A549 (cell line): ENCODE results near the gene POLR3H. TPM values are rescaled to one million over a fixed set of nuclear protein-coding genes. Genes with fewer than 3 reads are reported as not detected.

Experiments used
- ATAC-seq, 2 experiments: fragments of 200-7000 bp in 1 of 2; fragments of >200 bp in 1 of 2; cut with Nextera tagmentation in 1 of 2; cut with Tn5 transposase in 1 of 2; 3 replicates each; pipeline versions ENCODE4 v1.8.0 to v1.9.1; 2018 to 2020; ENCODE audit warnings: mild to moderate bottlenecking in 1 of 2, moderate library complexity in 1 of 2
- CTCF ChIA-PET: fragments of 300-600 bp; sonication (Branson Sonifier 250); formaldehyde crosslinking; extraction: SDS; loops from one replicate; lab custom pipeline; 2021; ENCODE audit warnings: antibody characterized with exemption, inconsistent platforms; lab: Yijun Ruan, JAX
- POLR2A ChIA-PET: fragments of 350-600 bp; formaldehyde crosslinking; extraction: SDS; loops from one replicate; lab custom pipeline; 2021; ENCODE audit warnings: antibody characterized with exemption, inconsistent platforms; lab: Yijun Ruan, JAX
- DNase-seq, 2 experiments: peaks; one replicate each; pipeline versions ENCODE4 v3.0.0 to v3.0.0-alpha.2; 2011 to 2016; ENCODE audit warnings: low read depth in 1 of 2, low spot score in 1 of 2
- FAIRE-seq: peaks from 2 replicates; lab custom pipeline; 2011; peaks lifted over from hg19 to GRCh38; lab: Jason Lieb, UNC
- H3K27ac ChIP-seq, 2 experiments: fragments of >200 bp; sonication (Bioruptor Twin); formaldehyde crosslinking; 3 replicates each; pipeline ENCODE4 v1.5.1; 2016 to 2017
- H3K4me1 ChIP-seq: fragments of >200 bp; sonication (Bioruptor Twin); formaldehyde crosslinking; 3 replicates; pipeline ENCODE4 v1.6.1; 2016
- H3K4me2 ChIP-seq: fragments of >200 bp; sonication (Bioruptor Twin); formaldehyde crosslinking; 3 replicates; pipeline ENCODE4 v1.6.1; 2016
- H3K4me3 ChIP-seq: fragments of >200 bp; sonication (Bioruptor Twin); formaldehyde crosslinking; 3 replicates; pipeline ENCODE4 v1.5.1; 2016
- H3K9me3 ChIP-seq: fragments of >200 bp; sonication (Bioruptor Twin); formaldehyde crosslinking; 3 replicates; pipeline ENCODE4 v1.6.1; 2016
- CBX8 ChIP-seq: fragments of 200-600 bp; sonication (generic); IDR thresholded peaks from 2 replicates; pipeline ENCODE4 v1.6.1; 2016
- CHD2 ChIP-seq: fragments of 150-350 bp; IDR thresholded peaks from 2 replicates; pipeline ENCODE4 v1.6.1; 2014; ENCODE audit warnings: low read length; ENCODE audit not compliant: partially characterized antibody
- EHMT2 ChIP-seq: fragments of 200-600 bp; sonication (generic); IDR thresholded peaks from 2 replicates; pipeline ENCODE4 v1.6.1; 2016; ENCODE audit warnings: antibody characterized with exemption, low read depth, mild to moderate bottlenecking, moderate library complexity
- EP300 ChIP-seq, 2 experiments: fragments of >200 bp; sonication (Bioruptor Twin); formaldehyde crosslinking; IDR thresholded peaks; 2 replicates in 1 of 2; 3 replicates in 1 of 2; pipeline ENCODE4 v1.6.1; 2016 to 2017
- ESRRA ChIP-seq: fragments of 150-350 bp; IDR thresholded peaks from 2 replicates; pipeline ENCODE4 v1.6.1; 2014; ENCODE audit warnings: mild to moderate bottlenecking, low read length, borderline replicate concordance
- FOSB ChIP-seq: fragments of 250-450 bp; sonication (Bioruptor Pico); IDR thresholded peaks from 2 replicates; pipeline ENCODE4 v1.5.0; 2020; ENCODE audit warnings: mild to moderate bottlenecking, moderate library complexity
- FOSL2 ChIP-seq, 2 experiments: fragments of 450-650 bp in 1 of 2; fragments of >200 bp in 1 of 2; sonication (Bioruptor Twin) in 1 of 2; formaldehyde crosslinking; IDR thresholded peaks; 2 replicates each; pipeline versions ENCODE4 v1.5.0 to v1.6.1; 2016 to 2020; ENCODE audit warnings: mild to moderate bottlenecking in 1 of 2, moderate library complexity in 1 of 2
- FOXS1 ChIP-seq: fragments of 250-450 bp; sonication (Bioruptor Pico); IDR thresholded peaks from 2 replicates; pipeline ENCODE4 v1.5.0; 2020; ENCODE audit warnings: mild to moderate bottlenecking, moderate library complexity
- GATA3 ChIP-seq: IDR thresholded peaks from 2 replicates; pipeline ENCODE4 v1.6.1; 2012; ENCODE audit warnings: borderline replicate concordance
- HDAC2 ChIP-seq: fragments of 200-600 bp; sonication (generic); IDR thresholded peaks from 2 replicates; pipeline ENCODE4 v1.6.1; 2016
- HES2 ChIP-seq: fragments of >200 bp; sonication (Bioruptor Twin); formaldehyde crosslinking; IDR thresholded peaks from 2 replicates; pipeline ENCODE4 v1.6.1; 2016
- HOXB13 ChIP-seq: fragments of 250-450 bp; sonication (Bioruptor Pico); IDR thresholded peaks from 2 replicates; pipeline ENCODE4 v1.5.0; 2020; ENCODE audit warnings: low read depth, mild to moderate bottlenecking, moderate library complexity
- HOXB5 ChIP-seq: fragments of 250-450 bp; sonication (Bioruptor Pico); IDR thresholded peaks from 2 replicates; pipeline ENCODE4 v1.5.0; 2020; ENCODE audit warnings: mild to moderate bottlenecking, moderate library complexity
- JUN ChIP-seq, 2 experiments: fragments of >200 bp; sonication (Bioruptor Twin); formaldehyde crosslinking; IDR thresholded peaks; 2 replicates in 1 of 2; 3 replicates in 1 of 2; pipeline ENCODE4 v1.6.1; 2016 to 2017
- JUNB ChIP-seq: fragments of >200 bp; sonication (Bioruptor Twin); formaldehyde crosslinking; IDR thresholded peaks from 2 replicates; pipeline ENCODE4 v1.6.1; 2016
- NPAS2 ChIP-seq: fragments of 250-450 bp; sonication (Bioruptor Pico); IDR thresholded peaks from 2 replicates; pipeline ENCODE4 v1.8.0; 2022; ENCODE audit warnings: mild to moderate bottlenecking, moderate library complexity, borderline replicate concordance
- NR3C1 ChIP-seq: fragments of >200 bp; sonication (Bioruptor Twin); formaldehyde crosslinking; IDR thresholded peaks from 3 replicates; pipeline ENCODE4 v1.6.1; 2017
- PBX3 ChIP-seq: IDR thresholded peaks from 2 replicates; pipeline ENCODE4 v1.6.1; 2012
- POLR2A ChIP-seq: IDR thresholded peaks from 2 replicates; pipeline ENCODE4 v1.6.1; 2012; ENCODE audit warnings: mild to moderate bottlenecking, low read length
- SREBF2 ChIP-seq: fragments of 450-650 bp; IDR thresholded peaks from 2 replicates; pipeline ENCODE4 v1.6.1; 2014; ENCODE audit warnings: mild to moderate bottlenecking, moderate library complexity
- TFCP2L1 ChIP-seq: fragments of 250-450 bp; sonication (Bioruptor Pico); IDR thresholded peaks from 2 replicates; pipeline ENCODE4 v1.5.0; 2021; ENCODE audit warnings: mild to moderate bottlenecking
- ZC3H11A ChIP-seq: fragments of 450-650 bp; IDR thresholded peaks from 2 replicates; pipeline ENCODE4 v1.6.1; 2014; ENCODE audit warnings: antibody characterized with exemption, mild to moderate bottlenecking
- ZNF302 ChIP-seq: fragments of 250-450 bp; sonication (Bioruptor Pico); IDR thresholded peaks from 2 replicates; pipeline ENCODE4 v1.9.0; 2021; ENCODE audit warnings: inconsistent platforms, mild to moderate bottlenecking, moderate library complexity
- ZSCAN20 ChIP-seq: fragments of 250-450 bp; sonication (Bioruptor Pico); IDR thresholded peaks from 2 replicates; pipeline ENCODE4 v1.8.0; 2022; ENCODE audit warnings: mild to moderate bottlenecking, moderate library complexity
- WGBS: methylation state at CpG from one replicate; pipeline ENCODE4 v1.1.6; 2017; ENCODE audit errors: missing lambda C conversion rate; 5-methylcytosine and 5-hydroxymethylcytosine counted together
- polyA plus RNA-seq, 4 experiments: library from polyadenylated mRNA; depleted of rRNA in 3 of 4; stranded (reverse); fragments of >200 nt; fragmentation: RNase III in 1 of 4; extraction: RNeasy Plus Mini Kit Qiagen cat#74134 plus additional on column Dnase treatment in 1 of 4; gene quantifications; 2 replicates in 3 of 4; 3 replicates in 1 of 4; pipeline ENCODE4 v1.2.3, GENCODE V29; 2011 to 2017
- TF ChIP-seq, protein P1 (sequence below): IDR thresholded peaks from 2 replicates; pipeline ENCODE4 v1.6.1; 2012; ENCODE audit warnings: low read depth, borderline replicate concordance

POLR3H gene
- polyA plus RNA-seq, 2 of the 4 experiments (the other 2 are of a cell fraction) = 24.5 to 27.7 TPM

DNA sequence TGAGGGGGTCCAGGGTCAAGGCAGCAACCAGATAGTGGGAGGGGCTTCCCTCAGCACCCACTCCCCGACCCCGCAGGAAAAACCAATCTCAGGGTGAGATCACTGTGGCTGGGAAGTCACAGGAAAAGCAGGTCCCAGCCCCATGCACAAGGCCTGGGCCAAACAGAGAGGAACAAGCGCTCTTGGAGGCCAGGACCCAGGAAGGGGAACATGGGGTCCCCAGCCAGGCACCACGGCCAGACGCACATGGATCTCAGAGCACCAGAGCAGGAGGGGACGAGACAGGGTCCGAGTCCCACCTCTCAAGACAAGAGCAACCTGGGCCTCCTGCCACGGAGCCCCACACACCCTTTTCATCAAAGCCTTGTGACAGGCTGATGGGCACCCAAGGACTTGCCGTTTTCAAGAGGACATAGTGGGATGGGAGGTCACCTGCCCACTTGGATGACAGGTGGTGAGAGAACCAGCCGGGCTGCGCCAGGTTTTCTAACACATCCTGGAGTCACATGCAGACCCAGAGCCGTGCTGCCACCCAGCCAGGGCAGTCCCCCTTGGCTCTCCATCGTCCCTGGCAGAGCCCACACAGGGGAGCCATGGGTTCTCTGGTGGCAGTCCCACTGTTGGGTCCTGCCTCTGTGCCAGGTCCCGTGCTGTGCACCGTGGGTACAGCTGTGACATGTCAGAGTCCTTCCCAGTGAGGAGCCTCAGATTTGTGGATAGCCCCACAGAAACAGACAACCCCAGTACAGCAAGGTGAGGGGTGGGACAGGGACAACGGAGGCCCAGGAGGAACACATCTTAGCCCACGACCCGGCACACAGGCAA lies 13.2 kb downstream of the POLR3H start:
- 96% methylated on average over 7 of the region's 18 CpGs for WGBS
- ChIA-PET CTCF (interaction anchor here (1.0 to 6.3 kb wide), 4 partner anchors 15 to 129 kb away, joined by 3 to 69 read pairs (median 11); no protein-coding TSS in a partner anchor), POLR2A (no interaction called here)
- no peak for DNase-seq
- no peaks in the 10 kb centered on the region for H3K9me3 ChIP-seq
- no peak overlapping the region for H3K27ac ChIP-seq
- ATAC-seq = no peak
- no peak overlapping the region for H3K4me3 ChIP-seq
- H3K4me1 ChIP-seq = no peaks in the 10 kb centered on the region
- FAIRE-seq = no peak
- TF ChIP-seq CHD2 (no peak), HDAC2 (no peak), EP300 (IDR thresholded peaks at IDR 0.05) (no peak), NR3C1 (no peak), ZC3H11A (no peak), NPAS2 (no peak), JUN (IDR thresholded peaks at IDR 0.05) (no peak), HOXB5 (CRISPR knock-in tag) (no peak), HOXB13 (no peak), EHMT2 (no peak), ESRRA (no peak), POLR2A (no peak), FOXS1 (no peak), ZSCAN20 (CRISPR knock-in tag) (no peak), ZNF302 (no peak), FOSL2 (IDR thresholded peaks at IDR 0.05) (no peak), FOSL2 (CRISPR knock-in tag; IDR thresholded peaks at IDR 0.05) (no peak), HES2 (no peak), GATA3 (no peak)
- TF ChIP-seq, all 56 proteins: peak for 0
- no peak overlapping the region for H3K4me2 ChIP-seq

DNA sequence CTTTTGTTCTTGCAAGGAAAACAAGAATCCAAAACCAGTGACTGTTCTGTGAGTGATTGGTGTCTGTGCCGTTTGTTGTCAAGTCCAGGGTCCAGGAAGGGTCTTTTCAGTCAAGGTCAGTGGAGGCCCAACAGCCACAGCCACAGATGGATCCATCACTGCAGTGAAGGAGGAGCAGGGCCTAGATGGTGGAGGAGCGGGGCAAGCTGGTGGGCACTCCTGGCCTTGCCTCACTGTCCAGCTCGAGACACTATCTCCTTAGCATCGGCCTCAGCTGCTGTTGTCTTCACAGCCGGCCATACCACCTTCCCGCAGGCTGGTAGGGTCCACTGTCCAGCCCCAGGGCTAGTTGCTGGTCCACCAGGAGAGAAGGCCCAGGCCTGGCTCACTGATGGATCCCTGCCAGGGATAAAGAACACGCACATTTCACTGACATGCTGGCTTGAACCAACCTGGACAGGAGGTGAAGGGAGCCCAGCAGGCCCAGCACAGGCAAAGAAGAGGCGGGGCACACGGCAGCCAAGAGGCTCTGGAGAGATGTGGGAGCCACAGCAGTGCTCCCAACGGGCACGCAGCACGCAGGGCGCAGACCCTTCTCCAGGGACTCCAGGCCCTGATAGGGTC lies 15.2 kb downstream of the POLR3H start:
- FAIRE-seq = no peak
- Histone ChIP-seq H3K4me2 (no peak overlapping the region), H3K27ac (no peak overlapping the region), H3K4me1 (no peaks in the 10 kb centered on the region), H3K4me3 (no peak overlapping the region), H3K9me3 (no peaks in the 10 kb centered on the region)
- POLR2A ChIA-PET = no interaction called here
- ATAC-seq = no peak
- 92% methylated on average over 7 of the region's 13 CpGs for WGBS
- no peak for DNase-seq
- CTCF ChIA-PET = interaction anchor here (6.3 kb wide), 2 partner anchors 13 to 127 kb away, joined by 64 to 69 read pairs; no protein-coding TSS in a partner anchor
- TF ChIP-seq SREBF2 = no peak
- TF ChIP-seq, protein P1, sequence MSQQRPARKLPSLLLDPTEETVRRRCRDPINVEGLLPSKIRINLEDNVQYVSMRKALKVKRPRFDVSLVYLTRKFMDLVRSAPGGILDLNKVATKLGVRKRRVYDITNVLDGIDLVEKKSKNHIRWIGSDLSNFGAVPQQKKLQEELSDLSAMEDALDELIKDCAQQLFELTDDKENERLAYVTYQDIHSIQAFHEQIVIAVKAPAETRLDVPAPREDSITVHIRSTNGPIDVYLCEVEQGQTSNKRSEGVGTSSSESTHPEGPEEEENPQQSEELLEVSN = no peak
- TF ChIP-seq PBX3 = no peak
- no peak for TF ChIP-seq CBX8
- no peak for TF ChIP-seq FOSB (CRISPR knock-in tag)
- TF ChIP-seq JUNB = no peak
- TF ChIP-seq TFCP2L1 (CRISPR knock-in tag) = no peak
- no peak for TF ChIP-seq FOSL2 (IDR thresholded peaks at IDR 0.05)
- no peak for TF ChIP-seq FOSL2 (CRISPR knock-in tag; IDR thresholded peaks at IDR 0.05)
